Activated CD4-positive, alpha-beta T cell treated with anti-CD3 and anti-CD28 coated beads for 24 hours (primary cell): ENCODE measurements around the gene NT5M.

Experiments
- DNase-seq, 2 donors: peaks; one replicate each; pipeline ENCODE4 v3.0.0-alpha.2; 2020; ENCODE audit warnings: low read depth in 2 of 2

NT5M gene

GRCh38 chr17:17395246-17395802 is 92.2 kb downstream of the NT5M start:
- DNase-seq: no peak

- DNase-seq: no peak
Observed at GRCh38 chr17:17395885-17396284, 92.7 kb downstream of the NT5M start.
